Occipital lobe (tissue), 2 donors: ENCODE data around the gene KDM7A. TPM values are rescaled to one million over a fixed set of nuclear protein-coding genes. Genes with fewer than 3 reads are reported as not detected.

ENCODE experiments used
- DNase-seq: peaks from one replicate; lab custom pipeline; 2025; lab: John Stamatoyannopoulos, UW
- total RNA-seq: library from RNA; depleted of rRNA; stranded (reverse); fragments of >200 nt; gene quantifications from one replicate; pipeline ENCODE4 v1.2.3, GENCODE V29; 2014

KDM7A gene
- total RNA-seq, 1 donor from 2014 or later = 18.6 TPM

DNA sequence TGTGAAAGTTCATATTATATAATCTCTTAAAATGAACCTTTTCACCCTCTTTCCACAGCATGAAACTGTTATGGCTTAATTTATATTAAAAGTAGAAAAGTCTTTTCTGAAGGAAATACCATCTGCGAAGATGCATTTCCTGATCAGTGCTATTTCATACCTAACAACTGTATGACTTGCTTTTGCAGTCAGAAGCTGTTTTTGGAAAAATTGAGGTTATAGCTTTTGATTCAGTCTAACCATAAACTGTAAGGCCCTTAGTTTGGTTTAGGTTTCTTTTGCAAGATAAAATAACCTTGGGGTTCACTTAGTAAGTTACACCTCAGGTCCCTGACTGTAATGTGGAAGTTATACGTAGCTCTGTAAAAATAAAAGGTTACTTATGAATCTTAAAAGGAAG is 91.3 kb downstream of the KDM7A start:
- DNase-seq = no peak

DNA sequence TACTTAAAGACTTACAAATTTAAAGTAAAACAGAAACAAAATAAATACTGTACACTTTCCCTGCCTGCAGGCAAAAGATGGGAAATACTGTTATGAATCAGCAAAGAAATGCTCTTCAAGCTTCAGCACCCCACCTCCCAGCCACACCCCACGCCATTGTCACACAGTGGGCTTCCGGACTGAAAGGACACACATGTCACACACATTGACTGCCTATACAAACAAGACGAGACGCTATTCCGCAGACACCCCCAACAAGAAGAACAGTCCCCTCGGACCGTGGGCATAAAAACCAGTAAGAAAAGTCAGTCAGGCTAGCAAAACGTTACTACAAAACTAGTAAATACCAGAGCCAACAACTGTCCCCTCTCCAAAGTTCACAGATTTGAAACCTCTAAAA is 91.8 kb downstream of the KDM7A start:
- no peak for DNase-seq

DNA sequence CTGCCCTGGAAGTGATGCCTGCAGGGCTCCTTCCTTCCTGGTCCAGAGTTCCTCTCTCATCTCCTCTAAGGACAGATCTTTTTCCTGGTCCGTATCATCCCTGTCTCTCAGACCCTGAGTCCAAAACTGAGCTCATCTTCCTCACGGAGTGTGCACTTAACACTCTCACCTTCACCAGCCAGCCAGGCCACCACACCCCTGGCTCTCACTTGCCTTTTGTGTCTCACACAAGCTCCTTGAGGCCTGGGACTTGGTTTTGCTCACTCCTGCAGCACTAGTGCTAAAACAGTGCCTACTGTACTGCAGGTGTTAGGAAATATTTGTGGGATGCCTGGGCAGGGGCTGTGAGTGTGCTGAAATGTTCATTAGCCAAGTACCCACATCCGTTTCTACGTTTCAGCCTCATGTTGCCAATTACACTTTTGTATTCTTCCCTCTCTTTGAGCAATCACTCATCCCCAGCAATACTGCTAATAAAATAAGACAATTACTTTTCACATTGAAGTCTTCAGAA is 92.6 kb downstream of the KDM7A start:
- DNase-seq = no peak

DNA sequence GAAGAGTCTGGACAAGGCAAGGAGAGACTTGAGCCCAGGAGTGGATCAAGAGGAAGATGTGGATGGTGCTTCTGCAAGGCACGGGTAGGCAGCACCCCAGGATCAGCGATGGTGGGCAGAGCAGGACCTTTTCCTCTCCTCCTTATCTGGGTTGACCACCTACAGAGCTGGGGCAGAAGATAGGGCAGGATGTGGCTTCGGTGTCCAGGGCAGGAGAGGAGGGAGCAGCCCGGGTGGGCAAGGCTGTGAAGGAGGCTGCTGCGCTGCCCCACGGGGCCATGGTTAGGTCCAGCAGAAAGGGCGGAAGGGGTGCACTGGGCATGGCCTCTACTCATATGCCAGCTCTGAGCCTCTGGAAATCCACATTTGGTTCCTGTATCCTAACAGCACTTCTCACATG is 94.0 kb downstream of the KDM7A start:
- no peak for DNase-seq

DNA sequence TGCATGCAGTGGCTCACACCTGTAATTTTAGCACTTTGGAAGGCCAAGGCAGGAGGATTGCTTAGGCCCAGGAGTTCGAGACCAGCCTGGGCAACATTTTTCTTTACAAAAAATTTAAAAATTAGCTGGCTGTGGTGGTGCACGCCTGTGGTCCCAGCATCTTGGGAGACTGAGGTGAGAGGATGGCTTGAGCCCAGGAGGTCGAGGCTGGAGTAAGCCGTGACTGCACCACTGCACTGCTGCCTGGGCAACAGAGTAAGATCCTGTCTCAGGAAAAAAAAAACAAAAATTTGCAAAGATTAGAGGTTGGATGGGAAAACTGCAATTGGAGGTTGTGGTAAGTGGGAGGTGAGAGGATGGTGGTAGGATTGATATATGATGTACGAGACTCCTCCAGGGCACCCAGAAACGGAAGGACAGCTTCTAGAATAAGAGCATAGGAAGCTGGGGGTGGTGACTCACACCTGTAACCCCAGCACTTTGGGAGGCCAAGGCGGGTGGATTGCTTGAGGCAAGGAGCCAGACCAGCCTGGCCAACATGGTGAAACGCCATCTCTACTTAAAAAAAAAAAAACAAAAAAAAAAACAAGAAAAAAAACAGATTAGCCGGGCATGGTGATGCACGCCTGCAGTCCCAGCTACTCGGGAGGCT is 94.9 kb downstream of the KDM7A start:
- no peak for DNase-seq

DNA sequence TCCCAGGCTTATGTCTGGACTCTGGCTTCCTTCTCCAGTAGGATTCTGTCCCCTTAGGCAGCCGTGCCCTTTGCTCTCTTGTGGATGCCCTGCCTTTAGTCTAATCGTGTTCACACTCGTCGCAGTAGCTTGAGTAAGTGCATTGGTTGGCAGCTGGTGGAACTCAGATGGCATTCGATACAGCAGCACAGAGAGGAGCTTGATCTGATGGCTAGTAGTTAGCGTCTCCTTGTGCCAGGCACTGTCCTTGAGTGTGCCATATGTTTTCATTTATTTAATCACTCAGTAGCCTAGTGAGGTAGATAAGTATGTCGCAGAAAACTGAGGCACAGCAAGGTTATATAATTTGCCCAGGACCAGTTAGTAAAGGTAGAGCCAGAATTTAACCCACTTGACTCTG is 95.9 kb downstream of the KDM7A start:
- no peak for DNase-seq

DNA sequence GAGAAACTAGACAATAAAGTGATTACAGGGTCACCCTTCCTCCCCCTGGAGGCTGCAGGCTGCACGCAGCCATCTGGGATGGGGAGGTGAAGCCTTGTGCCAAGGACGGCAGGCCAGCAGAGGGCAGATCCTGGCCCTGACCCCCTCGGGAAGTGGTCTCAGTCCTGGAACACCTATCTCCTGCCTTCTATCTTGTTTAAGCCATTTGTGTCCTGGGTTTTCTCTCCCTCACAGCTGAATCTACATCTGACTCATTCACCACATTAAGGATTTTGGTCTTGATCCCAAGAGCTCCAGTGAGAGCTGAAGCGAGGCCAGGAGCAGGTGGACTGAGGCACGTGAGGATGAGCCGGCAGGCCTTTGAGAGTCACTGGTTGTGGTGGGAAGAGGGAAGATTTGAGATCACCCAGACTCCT is 97.7 kb downstream of the KDM7A start:
- DNase-seq = peak; percentile 25

DNA sequence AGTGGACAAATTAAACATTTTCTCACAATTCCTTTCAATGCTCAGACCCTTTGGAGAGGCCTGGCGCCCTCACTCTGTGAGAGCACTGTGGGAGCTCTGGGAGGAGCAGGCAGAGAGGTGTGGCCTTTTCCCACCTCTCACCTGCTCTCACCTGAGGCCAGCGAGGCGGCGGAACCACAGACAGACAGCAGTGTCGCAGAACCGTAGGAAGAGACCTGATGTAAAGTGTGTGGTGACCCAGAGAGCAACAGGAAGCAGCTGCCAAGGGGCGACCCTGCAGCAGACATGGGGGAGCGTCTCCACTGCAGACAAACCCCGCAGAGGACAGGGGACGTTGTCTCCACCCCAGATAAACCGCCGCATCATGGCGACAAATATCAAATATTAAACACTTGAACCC is 98.4 kb downstream of the KDM7A start:
- DNase-seq = no peak

DNA sequence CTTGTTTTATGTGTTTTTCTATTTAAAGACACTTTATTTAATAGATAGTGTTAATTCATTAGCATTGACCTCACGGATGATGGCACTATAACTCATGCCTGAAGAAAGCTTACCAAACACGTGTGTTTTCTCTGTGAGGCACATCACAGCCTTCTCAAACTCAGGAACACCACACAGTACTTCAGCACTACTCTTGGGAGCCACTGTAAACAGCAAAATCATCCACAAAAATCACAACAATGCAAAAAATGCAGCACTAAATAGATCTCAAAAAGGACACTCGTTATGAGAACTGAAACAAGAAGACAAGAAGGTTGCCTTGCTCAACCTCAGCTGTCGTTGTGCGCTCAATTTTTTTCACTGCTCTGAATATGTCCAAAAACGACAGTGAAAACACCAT is 102.0 kb downstream of the KDM7A start:
- no peak for DNase-seq

DNA sequence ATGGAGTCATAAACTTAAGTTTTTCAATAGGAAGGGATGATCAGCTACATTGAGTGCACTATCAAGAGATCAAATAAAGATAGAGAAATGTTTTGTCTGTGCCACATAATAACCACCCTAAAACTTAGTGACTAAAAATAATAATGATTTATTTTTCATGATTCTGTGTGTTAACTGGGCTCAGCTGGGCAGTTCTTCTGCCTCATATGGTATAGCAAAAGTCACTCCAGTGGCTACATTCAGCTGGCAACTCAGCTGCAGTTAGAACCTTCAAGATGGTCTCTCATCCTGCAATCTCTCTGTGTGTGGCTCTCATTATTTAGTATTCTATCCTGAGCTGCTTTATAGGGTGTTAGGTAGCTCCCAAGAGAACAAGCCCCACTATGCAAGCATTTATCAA is 106.2 kb downstream of the KDM7A start:
- no peak for DNase-seq

DNA sequence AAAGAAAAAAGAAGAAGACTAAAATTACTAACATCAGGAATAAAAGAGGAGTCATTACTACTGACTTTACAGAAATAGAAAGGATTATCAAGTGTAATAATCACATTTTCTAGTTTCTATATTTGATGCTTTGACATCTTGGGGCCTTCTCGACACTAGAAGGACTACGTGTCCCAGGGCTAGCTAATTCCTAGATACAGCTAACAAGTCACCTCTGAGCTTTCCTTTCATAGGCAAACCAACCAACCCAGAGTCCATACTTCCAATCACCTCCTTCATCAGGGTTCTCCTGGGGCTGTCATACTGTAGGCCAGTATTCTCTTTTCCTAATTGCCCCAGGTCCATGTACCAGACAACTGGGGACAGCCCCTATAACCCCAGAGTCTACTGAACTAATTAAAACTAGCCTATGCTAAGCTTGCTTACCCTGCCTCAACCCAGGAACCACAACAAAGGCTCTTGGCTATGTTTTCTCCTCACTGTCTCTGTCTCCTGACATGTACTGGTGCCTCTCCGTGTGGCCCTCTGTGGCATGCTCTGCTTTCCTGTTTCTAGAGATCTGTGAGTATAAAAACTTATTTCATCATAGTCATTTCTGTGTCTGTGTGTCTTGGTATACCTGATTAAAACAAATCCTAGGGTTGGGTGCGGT is 107.4 kb downstream of the KDM7A start:
- no peak for DNase-seq

DNA sequence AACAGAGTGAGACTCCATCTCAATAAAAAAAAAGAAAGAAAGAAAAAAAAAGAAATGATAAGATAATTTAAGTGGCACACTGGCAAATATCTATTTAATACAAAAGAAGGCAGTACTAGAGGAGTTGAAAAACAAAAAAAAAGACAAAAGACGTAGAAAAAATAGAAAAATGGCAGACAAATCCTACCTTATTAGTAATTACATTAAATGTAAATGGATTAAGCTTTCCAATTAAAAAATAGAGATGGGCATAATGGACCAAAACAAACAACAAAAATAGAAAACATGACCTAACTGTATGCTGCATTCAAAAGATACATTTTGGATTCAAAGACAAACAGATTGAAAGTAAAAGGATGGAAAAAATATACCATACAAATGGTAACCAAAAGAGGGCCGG is 108.8 kb downstream of the KDM7A start:
- DNase-seq = no peak

DNA sequence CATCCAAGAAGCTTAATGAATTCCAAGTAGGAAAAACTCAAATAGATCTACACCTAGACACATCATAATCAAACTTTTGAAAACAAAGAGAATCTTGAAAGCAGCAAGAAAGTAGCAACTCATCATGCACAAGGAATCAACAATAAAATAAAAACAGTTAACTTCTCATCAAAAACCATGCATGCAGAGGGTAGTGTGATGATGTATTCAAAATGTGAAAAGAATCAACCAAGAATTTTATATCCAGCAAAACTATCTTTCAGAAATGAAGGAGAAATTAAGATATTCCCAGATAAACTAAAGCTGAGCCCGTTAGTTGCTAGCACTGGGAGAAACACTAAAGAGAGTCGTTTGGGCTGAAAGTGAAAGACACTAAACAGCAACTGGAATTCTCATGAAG is 109.7 kb downstream of the KDM7A start:
- DNase-seq = no peak

DNA sequence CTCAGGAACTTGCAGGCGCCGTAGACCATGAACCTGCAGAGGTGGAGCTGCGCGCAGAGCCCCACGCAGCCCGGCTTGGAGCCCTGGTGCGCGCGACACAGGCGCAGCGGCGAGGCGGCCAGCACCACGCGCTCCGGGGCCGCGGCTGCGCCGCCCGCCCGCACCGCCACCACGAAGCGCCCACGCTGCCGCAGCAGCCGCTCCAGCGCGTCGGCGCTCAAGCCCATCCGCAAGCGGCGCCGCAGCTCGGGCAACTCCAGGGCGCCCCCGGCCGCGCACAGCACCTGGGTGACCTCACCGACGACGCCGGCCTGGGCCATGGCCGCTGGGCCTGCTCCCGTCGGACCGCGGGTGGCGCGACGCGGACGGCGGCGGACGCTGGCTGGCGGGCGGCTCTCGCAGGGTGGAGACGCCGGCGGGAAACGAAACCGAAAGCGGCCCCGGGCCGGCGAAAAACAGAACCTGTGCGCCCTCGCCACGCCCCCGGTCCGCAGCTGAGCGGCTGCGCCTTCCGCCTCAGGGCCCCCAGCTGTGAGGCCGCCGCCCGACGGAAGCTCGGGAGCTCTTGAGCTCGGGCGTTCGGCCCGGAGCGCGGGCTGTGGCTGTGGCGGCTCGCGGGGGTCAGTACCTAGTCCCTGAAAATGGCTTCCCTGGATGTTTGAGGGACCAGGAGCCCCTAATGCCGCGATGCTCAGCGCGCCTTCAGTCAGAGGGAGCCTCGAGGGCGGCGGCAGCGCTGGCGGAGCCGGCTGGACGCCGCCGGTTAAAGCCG is 114.1 kb downstream of the KDM7A start, which contains the start of gene PARP12:
TSS of gene PARP12 (minus strand) at position 424 of the 772 bp plus-strand sequence. CDS start at position 320, 104 bp downstream.
- peak; percentile 28 for DNase-seq

DNA sequence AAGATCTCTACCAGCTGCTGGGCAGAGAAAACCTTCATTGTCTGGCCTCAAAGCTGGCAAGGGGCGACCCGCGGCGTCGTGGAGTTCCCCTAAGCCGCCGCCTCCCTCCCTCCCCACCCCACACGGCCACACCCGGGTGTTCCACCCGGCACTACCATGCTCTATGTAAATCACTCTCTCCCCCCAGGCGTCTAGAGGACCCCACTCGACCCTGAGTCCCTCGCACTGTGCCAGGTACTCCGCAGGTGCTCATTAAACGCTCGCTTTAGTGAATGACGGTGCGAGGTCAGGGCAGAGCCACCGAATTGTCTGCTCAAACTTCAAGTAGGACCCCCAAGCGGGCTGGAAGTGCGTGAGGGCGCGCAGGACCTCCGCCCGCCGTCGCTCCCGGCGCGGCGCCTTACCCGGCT is 114.7 kb downstream of the KDM7A start:
- DNase-seq = no peak

DNA sequence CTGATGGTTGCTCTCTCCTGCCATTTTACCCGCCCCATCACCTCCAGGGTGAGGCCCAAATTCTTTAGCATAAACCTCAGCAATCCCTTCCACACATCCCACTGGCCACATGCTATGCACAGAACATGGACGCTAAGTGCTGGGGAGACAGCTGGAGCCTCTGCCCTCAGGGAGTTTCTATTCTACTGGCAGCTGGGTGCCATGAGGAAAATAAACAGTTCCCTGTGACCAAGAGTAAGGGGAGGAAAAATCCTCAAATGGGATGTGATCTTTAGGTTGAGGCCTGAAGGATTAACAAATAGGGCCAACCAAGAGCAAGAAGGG is 115.2 kb downstream of the KDM7A start:
- no peak for DNase-seq

DNA sequence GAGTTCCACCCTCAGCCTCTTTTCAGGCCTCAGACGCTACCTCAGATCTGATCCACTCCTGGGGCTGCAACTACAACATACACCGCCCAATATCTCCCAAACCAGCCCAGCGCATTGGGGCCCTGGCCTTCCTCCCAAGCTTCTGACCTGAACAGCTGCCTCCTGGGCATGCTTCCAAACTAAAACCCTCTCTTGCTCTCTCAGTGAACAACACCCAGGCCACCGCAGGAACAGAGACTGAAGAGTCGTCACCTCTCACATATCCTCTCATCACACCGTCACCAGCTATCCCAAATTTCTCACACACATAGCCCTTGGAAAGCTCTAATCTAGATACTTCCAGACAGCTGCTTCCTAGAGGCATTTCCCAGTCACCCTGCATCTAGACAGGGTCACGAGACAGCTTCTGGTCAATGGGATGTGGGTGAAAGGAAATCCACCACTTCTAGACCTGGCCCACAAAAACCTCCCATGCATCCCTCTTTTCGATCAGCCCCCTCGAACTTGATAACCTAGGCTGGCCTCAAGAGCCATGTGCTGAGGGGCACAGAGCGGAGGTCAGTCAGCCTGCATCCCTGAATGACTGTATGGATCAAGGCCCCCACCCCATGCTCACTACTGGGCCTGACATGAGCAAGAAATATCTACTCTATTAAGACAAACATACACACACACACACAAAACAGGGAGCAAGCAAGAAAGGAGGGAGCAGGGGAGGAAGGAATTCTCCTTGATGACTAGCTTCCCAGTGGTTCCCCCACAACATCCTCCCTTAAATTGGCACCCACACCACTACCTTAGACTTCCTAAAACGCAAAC is 115.8 kb downstream of the KDM7A start:
- no peak for DNase-seq

DNA sequence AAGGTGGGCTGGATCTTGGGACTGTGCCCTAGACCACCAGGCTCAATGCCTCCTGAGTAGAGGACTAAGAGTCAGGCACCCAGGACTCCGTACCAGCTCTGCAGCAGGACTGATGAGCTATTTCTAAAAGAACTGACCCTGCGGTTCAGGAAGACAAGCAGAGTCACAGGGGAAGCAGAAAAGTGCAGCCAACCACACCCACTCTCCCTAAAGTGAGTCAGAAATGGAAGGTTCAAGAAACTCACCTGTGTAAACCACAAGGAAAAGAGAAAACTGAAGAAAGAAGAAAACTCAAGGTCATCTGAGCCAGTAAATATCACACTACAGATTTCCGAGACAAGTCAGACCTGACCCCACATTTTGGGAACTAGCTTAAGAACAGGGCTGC is 116.5 kb downstream of the KDM7A start:
- no peak for DNase-seq

DNA sequence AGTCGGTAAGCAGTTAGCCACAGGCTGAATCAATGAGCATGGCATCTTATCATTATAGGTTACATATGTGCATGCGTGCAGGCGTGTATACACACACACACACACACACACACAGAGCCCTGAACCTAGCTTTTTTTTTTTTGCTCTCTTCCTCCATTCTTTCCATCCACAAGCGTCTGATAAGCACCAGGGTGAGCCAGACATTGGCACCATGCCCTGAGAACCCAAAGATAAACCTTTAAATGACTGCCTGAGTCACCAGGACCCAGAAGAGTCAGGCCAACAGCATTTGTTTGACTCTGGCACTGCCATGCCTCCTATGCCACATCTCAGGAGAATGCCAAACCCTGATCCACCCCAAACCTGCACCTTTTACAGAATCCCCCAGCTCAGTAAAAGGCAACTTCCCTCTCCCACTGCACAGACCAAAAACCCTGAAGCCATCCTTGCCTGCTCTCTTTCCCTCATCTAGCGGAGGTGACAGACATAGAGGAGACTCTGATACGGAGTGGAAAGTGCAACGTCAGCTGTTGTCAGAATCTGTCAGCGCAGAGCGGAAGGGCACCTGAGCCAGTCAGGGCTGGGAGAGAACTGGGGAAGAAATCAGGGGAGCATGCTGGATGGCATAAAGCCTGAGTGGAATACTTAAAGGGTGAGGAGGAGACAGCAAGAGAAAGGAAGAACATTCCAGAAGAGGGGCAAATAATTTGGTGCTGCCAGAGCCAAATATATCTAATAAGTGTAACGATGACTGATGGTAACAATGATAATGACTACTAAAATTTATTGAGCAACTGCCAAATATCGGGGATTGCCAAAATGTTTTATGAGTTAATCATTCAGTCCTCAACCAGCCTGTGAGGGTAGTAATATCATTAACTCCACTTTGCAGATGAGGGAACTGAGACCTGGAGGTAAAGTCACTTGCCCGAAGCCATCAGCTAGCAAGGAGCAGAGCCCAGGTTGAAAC is 117.2 kb downstream of the KDM7A start:
- no peak for DNase-seq

DNA sequence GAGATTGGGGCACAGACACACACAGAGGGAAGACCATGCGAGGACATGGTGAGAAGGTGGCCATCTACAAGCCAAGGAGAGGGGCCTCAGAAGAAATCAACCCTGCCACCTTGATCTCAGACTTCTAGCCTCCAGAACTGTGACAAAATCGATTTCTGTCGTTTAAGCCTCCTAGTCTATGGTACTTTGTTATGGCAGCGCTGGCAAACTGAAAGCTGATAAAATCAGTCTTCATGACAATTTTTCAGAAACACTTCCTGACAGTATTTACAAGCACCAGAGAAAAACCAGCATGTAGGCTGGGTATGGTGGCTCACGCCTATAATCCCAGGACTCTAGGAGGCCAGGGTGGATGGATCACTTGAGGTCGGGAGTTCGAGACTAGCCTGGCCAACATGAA is 118.3 kb downstream of the KDM7A start:
- no peak for DNase-seq

DNA sequence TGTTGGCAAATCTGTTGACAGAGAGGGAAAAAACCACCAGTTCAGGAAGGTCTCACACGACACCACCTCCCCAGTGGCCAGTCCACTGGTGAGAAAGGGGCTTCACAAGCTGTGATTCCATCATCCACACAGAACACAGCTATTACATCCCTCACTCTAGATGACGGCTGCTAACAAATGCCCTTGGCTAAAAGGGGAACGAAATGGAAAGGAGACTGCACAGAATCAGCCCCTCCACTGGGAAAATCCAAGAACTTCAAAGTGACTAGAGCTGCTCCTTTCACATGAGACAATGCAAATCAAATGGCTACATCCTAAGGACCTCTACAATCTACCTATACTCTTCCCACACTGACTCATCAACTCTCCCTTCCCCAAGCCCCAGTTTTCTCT is 119.6 kb downstream of the KDM7A start:
- no peak for DNase-seq
